ENCODE results near the gene ARHGAP31.

Gene ARHGAP31

GRCh38 chr3:119417771-119418512 is 123.8 kb downstream of the ARHGAP31 start:
- H3K4me3 ChIP-seq (ENCODE audit: low read length), result no peak overlapping the region
- H3K4me1 ChIP-seq (ENCODE audit: control insufficient read depth, insufficient read depth, low read length), result no peaks in the 10 kb centered on the region
- no peaks in the 10 kb centered on the region for H3K9me3 ChIP-seq (ENCODE audit: control insufficient read depth, low read length)
- DNase-seq (ENCODE audit: low read depth), result no peak
- H3K27me3 ChIP-seq (replicated peaks; ENCODE audit: control insufficient read depth, insufficient read depth, low read length), result no peaks in the 10 kb centered on the region
- H3K9ac ChIP-seq (ENCODE audit: low read length), result no peak overlapping the region
- H3K36me3 ChIP-seq (ENCODE audit: control insufficient read depth, insufficient read depth, low read length, severe bottlenecking), result peaks cover 27% of the 10 kb centered on the region

- H3K4me3 ChIP-seq (ENCODE audit: low read length), result no peak overlapping the region
- H3K9me3 ChIP-seq (ENCODE audit: control insufficient read depth, low read length), result no peaks in the 10 kb centered on the region
- peaks cover 27% of the 10 kb centered on the region for H3K36me3 ChIP-seq (ENCODE audit: control insufficient read depth, insufficient read depth, low read length, severe bottlenecking)
- no peaks in the 10 kb centered on the region for H3K4me1 ChIP-seq (ENCODE audit: control insufficient read depth, insufficient read depth, low read length)
- H3K27me3 ChIP-seq (replicated peaks; ENCODE audit: control insufficient read depth, insufficient read depth, low read length), result no peaks in the 10 kb centered on the region
- H3K9ac ChIP-seq (ENCODE audit: low read length), result no peak overlapping the region
- no peak for DNase-seq (ENCODE audit: low read depth)
These were observed 124.5 kb downstream of the ARHGAP31 start for GRCh38 chr3:119418641-119419040.

DNA sequence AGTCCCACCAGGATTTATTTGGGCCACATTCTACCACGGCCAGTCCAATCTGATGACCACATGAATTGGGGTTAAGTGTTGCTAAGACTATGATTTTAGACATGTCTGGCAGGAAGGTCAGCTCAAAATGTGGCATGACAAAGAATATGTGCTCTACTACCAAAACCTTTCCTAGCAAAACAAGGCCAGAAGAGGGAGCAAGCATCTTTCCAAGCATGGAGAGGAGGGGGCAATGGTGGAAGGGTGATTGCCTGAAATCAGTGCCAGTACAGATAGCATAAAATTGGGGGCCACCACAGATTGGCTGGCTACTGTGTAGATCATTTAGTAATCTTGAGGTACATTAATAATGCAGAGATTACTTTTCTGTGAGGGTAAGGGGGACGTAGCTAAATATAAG is 126.0 kb downstream of the ARHGAP31 start:
- Histone ChIP-seq H3K4me3 (ENCODE audit: low read length) (no peak overlapping the region), H3K27me3 (replicated peaks; ENCODE audit: control insufficient read depth, insufficient read depth, low read length) (no peaks in the 10 kb centered on the region), H3K9me3 (ENCODE audit: control insufficient read depth, low read length) (no peaks in the 10 kb centered on the region), H3K4me1 (ENCODE audit: control insufficient read depth, insufficient read depth, low read length) (no peaks in the 10 kb centered on the region), H3K36me3 (ENCODE audit: control insufficient read depth, insufficient read depth, low read length, severe bottlenecking) (peaks cover 14% of the 10 kb centered on the region), H3K9ac (ENCODE audit: low read length) (no peak overlapping the region)
- DNase-seq (ENCODE audit: low read depth), result no peak

DNA sequence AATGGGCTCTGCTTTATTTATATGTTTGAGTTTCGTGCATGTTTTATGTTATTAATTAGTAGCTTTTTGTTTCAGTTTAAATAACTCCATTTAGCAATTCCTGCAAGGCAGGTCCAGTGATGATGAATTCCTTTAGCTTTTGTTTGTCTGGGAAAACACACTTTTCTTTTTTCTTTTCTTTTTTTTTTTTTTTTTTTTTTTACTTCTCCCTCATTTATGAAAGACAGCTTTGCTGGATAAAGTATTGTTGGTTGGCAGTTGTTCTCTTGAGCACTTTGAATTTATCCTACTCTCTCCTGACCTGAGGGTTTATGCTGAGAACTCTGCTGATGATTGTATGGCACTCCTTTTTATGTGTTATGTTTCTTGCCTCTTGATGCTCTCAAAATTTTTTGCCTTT is 133.5 kb downstream of the ARHGAP31 start:
- H3K9me3 ChIP-seq (ENCODE audit: control insufficient read depth, low read length), result peaks cover 38% of the 10 kb centered on the region
- no peaks in the 10 kb centered on the region for H3K27me3 ChIP-seq (replicated peaks; ENCODE audit: control insufficient read depth, insufficient read depth, low read length)
- H3K36me3 ChIP-seq (ENCODE audit: control insufficient read depth, insufficient read depth, low read length, severe bottlenecking), result peaks cover 46% of the 10 kb centered on the region
- H3K9ac ChIP-seq (ENCODE audit: low read length), result no peak overlapping the region
- no peak for DNase-seq (ENCODE audit: low read depth)
- peak overlapping the region; percentile 6 for H3K4me3 ChIP-seq (ENCODE audit: low read length)
- H3K4me1 ChIP-seq (ENCODE audit: control insufficient read depth, insufficient read depth, low read length), result no peaks in the 10 kb centered on the region

- Histone ChIP-seq H3K9me3 (ENCODE audit: control insufficient read depth, low read length) (peaks cover 38% of the 10 kb centered on the region), H3K9ac (ENCODE audit: low read length) (no peak overlapping the region), H3K36me3 (ENCODE audit: control insufficient read depth, insufficient read depth, low read length, severe bottlenecking) (peaks cover 55% of the 10 kb centered on the region), H3K4me1 (ENCODE audit: control insufficient read depth, insufficient read depth, low read length) (peaks cover 4% of the 10 kb centered on the region), H3K27me3 (replicated peaks; ENCODE audit: control insufficient read depth, insufficient read depth, low read length) (no peaks in the 10 kb centered on the region), H3K4me3 (ENCODE audit: low read length) (peak overlapping the region; percentile 6)
- no peak for DNase-seq (ENCODE audit: low read depth)
These were observed 134.4 kb downstream of the ARHGAP31 start for GRCh38 chr3:119428538-119428937.

DNA sequence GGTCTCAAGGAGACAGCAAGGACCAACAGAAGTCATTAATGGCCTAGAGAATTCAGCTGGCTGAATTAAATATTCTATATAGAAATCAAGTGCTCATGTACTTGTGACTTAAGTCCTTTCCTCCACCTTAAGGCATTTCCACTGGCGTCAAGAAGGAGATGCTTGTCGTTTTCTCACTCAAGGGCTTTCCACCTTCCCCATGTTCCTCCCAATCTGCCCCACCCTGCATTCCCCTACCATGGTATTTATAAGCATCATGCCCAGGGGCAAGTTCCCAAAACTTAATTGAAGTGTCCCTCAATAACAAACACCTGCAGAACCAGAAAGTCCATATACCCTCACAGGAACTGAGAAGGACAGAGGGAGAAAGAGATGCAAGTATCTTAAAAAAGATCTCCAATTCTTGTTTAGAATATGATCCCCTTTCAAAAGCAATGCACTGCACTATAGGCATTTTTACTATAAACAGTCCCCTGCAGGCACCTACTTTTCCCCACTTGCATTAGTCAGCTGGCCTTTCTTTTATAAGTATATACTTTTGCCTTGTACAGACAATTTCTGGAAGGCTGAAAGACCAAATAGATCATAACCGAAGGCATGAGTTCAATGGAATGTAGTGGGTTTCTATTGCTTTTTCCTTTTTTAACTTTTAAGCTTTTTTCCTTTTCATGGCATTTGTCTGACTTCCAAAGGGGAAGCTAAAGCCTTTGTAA is 139.6 kb downstream of the ARHGAP31 start:
- Histone ChIP-seq H3K27me3 (replicated peaks; ENCODE audit: control insufficient read depth, insufficient read depth, low read length) (no peaks in the 10 kb centered on the region), H3K9me3 (ENCODE audit: control insufficient read depth, low read length) (peaks cover 9% of the 10 kb centered on the region), H3K4me1 (ENCODE audit: control insufficient read depth, insufficient read depth, low read length) (peaks cover 4% of the 10 kb centered on the region), H3K4me3 (ENCODE audit: low read length) (no peak overlapping the region), H3K9ac (ENCODE audit: low read length) (no peak overlapping the region), H3K36me3 (ENCODE audit: control insufficient read depth, insufficient read depth, low read length, severe bottlenecking) (peaks cover 99% of the 10 kb centered on the region)
- DNase-seq (ENCODE audit: low read depth), result no peak

DNA sequence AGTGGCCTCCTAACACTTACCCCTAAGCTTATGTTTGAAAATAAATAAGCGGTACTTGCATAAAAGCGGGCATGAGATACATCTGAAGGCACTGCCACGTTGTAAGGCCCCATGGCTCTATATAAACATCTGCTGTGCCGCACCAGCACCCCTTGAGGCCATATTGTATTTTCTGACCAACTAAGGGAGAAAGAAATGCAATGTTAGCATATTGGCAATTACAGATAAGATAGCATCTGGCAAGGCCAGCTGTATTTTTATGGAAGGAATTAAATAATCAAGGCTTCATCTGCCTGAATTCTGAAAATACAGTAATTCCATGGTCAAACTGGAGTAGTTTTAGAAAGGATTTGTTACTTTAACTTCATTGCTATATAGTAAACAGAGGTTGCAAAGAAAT is 140.5 kb downstream of the ARHGAP31 start:
- no peak overlapping the region for H3K4me3 ChIP-seq (ENCODE audit: low read length)
- H3K4me1 ChIP-seq (ENCODE audit: control insufficient read depth, insufficient read depth, low read length), result peaks cover 4% of the 10 kb centered on the region
- no peak overlapping the region for H3K9ac ChIP-seq (ENCODE audit: low read length)
- H3K27me3 ChIP-seq (replicated peaks; ENCODE audit: control insufficient read depth, insufficient read depth, low read length), result no peaks in the 10 kb centered on the region
- H3K9me3 ChIP-seq (ENCODE audit: control insufficient read depth, low read length), result no peaks in the 10 kb centered on the region
- DNase-seq (ENCODE audit: low read depth), result no peak
- H3K36me3 ChIP-seq (ENCODE audit: control insufficient read depth, insufficient read depth, low read length, severe bottlenecking), result peaks cover 90% of the 10 kb centered on the region

- no peak for DNase-seq (ENCODE audit: low read depth)
- H3K4me1 ChIP-seq (ENCODE audit: control insufficient read depth, insufficient read depth, low read length), result peaks cover 4% of the 10 kb centered on the region
- H3K27me3 ChIP-seq (replicated peaks; ENCODE audit: control insufficient read depth, insufficient read depth, low read length), result no peaks in the 10 kb centered on the region
- no peaks in the 10 kb centered on the region for H3K9me3 ChIP-seq (ENCODE audit: control insufficient read depth, low read length)
- peaks cover 88% of the 10 kb centered on the region for H3K36me3 ChIP-seq (ENCODE audit: control insufficient read depth, insufficient read depth, low read length, severe bottlenecking)
- H3K9ac ChIP-seq (ENCODE audit: low read length), result no peak overlapping the region
- no peak overlapping the region for H3K4me3 ChIP-seq (ENCODE audit: low read length)
These were observed 142.8 kb downstream of the ARHGAP31 start for GRCh38 chr3:119436977-119437376.

GRCh38 chr3:119437691-119438258 is 143.6 kb downstream of the ARHGAP31 start:
- no peak overlapping the region for H3K9ac ChIP-seq (ENCODE audit: low read length)
- no peaks in the 10 kb centered on the region for H3K27me3 ChIP-seq (replicated peaks; ENCODE audit: control insufficient read depth, insufficient read depth, low read length)
- H3K4me1 ChIP-seq (ENCODE audit: control insufficient read depth, insufficient read depth, low read length), result peaks cover 4% of the 10 kb centered on the region
- no peak for DNase-seq (ENCODE audit: low read depth)
- H3K36me3 ChIP-seq (ENCODE audit: control insufficient read depth, insufficient read depth, low read length, severe bottlenecking), result peaks cover 87% of the 10 kb centered on the region
- H3K9me3 ChIP-seq (ENCODE audit: control insufficient read depth, low read length), result no peaks in the 10 kb centered on the region
- H3K4me3 ChIP-seq (ENCODE audit: low read length), result no peak overlapping the region

GRCh38 chr3:119443179-119443578 is 149.0 kb downstream of the ARHGAP31 start:
- Histone ChIP-seq H3K4me1 (ENCODE audit: control insufficient read depth, insufficient read depth, low read length) (no peaks in the 10 kb centered on the region), H3K4me3 (ENCODE audit: low read length) (no peak overlapping the region), H3K36me3 (ENCODE audit: control insufficient read depth, insufficient read depth, low read length, severe bottlenecking) (peaks cover 78% of the 10 kb centered on the region), H3K9me3 (ENCODE audit: control insufficient read depth, low read length) (no peaks in the 10 kb centered on the region), H3K9ac (ENCODE audit: low read length) (no peak overlapping the region), H3K27me3 (replicated peaks; ENCODE audit: control insufficient read depth, insufficient read depth, low read length) (no peaks in the 10 kb centered on the region)
- DNase-seq (ENCODE audit: low read depth), result no peak

DNA sequence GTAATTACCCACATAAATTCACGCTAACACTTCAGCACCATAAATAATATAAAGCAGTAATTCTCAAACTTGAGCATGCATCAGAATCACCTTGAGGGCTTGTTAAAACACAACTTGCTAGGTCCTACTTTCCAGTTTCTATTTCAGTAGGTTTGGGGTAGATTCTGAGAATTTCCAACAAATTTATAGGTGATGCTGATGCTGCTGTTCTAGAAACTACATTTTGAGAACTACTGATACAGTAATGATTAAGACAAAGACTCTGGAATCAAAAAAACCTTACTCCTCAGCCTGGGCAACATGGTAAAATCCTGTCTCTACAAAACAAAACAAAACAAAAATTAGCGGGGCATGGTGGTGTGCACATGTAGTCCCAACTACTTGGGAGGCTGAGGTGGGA is 150.4 kb downstream of the ARHGAP31 start:
- H3K4me1 ChIP-seq (ENCODE audit: control insufficient read depth, insufficient read depth, low read length), result no peaks in the 10 kb centered on the region
- no peak overlapping the region for H3K9ac ChIP-seq (ENCODE audit: low read length)
- DNase-seq (ENCODE audit: low read depth), result no peak
- H3K9me3 ChIP-seq (ENCODE audit: control insufficient read depth, low read length), result no peaks in the 10 kb centered on the region
- H3K4me3 ChIP-seq (ENCODE audit: low read length), result no peak overlapping the region
- no peaks in the 10 kb centered on the region for H3K27me3 ChIP-seq (replicated peaks; ENCODE audit: control insufficient read depth, insufficient read depth, low read length)
- peaks cover 87% of the 10 kb centered on the region for H3K36me3 ChIP-seq (ENCODE audit: control insufficient read depth, insufficient read depth, low read length, severe bottlenecking)

All from adipocyte (in vitro differentiated cells).